ENCODE results near the gene IL37. TPM values are rescaled to one million over a fixed set of nuclear protein-coding genes. Genes with fewer than 3 reads are reported as not detected.

Gene IL37
- total RNA-seq, 1 donor from 2014 or later, result not detected

DNA sequence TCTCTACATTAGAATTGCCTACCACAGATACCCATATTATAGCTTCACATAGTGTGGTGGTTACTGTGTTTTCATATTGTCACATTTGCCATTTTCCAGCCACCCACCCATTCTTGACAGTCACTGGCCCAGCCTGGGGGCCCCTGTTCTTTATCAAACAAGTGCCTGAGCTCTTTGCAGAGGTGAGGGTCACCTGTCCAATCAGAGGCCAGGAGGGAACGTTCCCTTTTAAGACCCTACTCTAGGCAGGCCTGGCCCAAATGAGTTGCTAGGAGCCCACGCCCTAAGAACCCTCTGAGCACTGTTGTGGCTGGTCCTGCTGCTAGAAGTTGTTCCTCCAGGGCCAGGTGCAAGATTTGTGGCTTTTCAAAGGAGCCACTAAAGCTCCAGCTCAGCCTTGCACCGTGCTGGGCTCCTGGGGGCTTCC, 5.2 kb downstream of the IL37 start:
- no peaks in the 10 kb centered on the region for H3K36me3 ChIP-seq
- ATAC-seq, result no peak

DNA sequence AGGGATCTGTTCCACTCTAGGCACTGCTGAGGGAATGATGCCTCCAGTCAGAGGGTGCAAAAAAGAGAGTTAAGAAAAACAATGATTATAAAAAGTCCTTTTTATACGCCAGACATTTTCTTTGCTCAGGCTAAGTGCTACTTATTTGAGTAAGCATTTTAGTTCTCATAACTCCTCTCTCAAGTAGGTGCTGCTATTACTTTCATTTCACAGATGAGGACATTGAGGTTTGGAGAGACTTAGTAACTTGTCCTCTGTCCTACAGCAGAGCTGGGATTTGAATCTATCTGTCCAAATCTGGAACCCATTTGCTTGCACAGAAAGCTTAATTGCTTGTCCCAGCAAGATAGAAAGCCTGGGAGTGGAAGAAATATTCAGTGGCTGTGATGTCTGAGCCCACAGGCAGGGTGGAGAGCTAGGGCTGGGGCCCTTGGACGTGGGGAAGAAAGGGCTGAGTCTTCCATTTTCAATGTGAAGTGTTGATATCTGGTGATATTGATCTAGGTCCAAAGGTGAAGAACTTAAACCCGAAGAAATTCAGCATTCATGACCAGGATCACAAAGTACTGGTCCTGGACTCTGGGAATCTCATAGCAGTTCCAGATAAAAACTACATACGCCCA, 5.8 kb downstream of the IL37 start:
- Histone ChIP-seq H3K27me3 (no peaks in the 10 kb centered on the region), H3K9me3 (no peaks in the 10 kb centered on the region), H3K4me1 (no peaks in the 10 kb centered on the region), H3K27ac (no peak overlapping the region), H3K4me3 (no peak overlapping the region), H3K36me3 (no peaks in the 10 kb centered on the region)
- intact Hi-C loops (cut with DNase I), result no loop called here
- TF ChIP-seq, protein P1, sequence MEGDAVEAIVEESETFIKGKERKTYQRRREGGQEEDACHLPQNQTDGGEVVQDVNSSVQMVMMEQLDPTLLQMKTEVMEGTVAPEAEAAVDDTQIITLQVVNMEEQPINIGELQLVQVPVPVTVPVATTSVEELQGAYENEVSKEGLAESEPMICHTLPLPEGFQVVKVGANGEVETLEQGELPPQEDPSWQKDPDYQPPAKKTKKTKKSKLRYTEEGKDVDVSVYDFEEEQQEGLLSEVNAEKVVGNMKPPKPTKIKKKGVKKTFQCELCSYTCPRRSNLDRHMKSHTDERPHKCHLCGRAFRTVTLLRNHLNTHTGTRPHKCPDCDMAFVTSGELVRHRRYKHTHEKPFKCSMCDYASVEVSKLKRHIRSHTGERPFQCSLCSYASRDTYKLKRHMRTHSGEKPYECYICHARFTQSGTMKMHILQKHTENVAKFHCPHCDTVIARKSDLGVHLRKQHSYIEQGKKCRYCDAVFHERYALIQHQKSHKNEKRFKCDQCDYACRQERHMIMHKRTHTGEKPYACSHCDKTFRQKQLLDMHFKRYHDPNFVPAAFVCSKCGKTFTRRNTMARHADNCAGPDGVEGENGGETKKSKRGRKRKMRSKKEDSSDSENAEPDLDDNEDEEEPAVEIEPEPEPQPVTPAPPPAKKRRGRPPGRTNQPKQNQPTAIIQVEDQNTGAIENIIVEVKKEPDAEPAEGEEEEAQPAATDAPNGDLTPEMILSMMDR (IDR thresholded peaks at IDR 0.05), result no peak
- DNase-seq, result no peak
- ATAC-seq, result no peak

More for the DNA sequence above, 5.2 kb downstream of the IL37 start:
- intact Hi-C loops (cut with DNase I), result no loop called here
- Histone ChIP-seq H3K27ac (no peak overlapping the region), H3K4me1 (no peaks in the 10 kb centered on the region), H3K27me3 (no peaks in the 10 kb centered on the region), H3K4me3 (no peak overlapping the region), H3K9me3 (no peaks in the 10 kb centered on the region)
- DNase-seq, result no peak
- TF ChIP-seq, protein P1 (IDR thresholded peaks at IDR 0.05), result no peak

DNA sequence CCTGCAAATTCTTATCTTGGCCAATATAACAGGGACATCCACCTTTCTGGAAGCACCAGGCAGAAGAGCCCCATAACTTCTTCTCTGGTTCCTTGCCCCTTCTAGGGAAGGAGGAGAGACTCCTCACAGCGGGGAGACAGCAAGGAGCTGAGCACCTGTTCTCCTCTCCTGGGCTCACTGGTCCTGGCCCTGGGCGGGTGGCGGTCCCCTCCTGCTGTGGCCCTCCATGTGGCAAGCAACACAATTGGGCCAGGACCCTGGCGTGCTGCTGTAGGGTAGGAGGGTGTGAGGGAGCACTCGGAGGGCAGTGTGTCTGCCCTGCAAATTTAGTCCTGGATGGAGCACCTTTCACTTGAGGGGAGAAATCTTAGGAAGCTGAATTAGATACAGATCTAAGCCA, 6.9 kb downstream of the IL37 start:
- DNase-seq (no peak), ATAC-seq (no peak)
- no peaks in the 10 kb centered on the region for H3K9me3 ChIP-seq
- no peaks in the 10 kb centered on the region for H3K4me1 ChIP-seq
- intact Hi-C loops (cut with DNase I), result no loop called here
- H3K36me3 ChIP-seq, result no peaks in the 10 kb centered on the region
- TF ChIP-seq, protein P1 (IDR thresholded peaks at IDR 0.05), result no peak
- no peaks in the 10 kb centered on the region for H3K27me3 ChIP-seq
- H3K27ac ChIP-seq, result no peak overlapping the region
- no peak overlapping the region for H3K4me3 ChIP-seq

DNA sequence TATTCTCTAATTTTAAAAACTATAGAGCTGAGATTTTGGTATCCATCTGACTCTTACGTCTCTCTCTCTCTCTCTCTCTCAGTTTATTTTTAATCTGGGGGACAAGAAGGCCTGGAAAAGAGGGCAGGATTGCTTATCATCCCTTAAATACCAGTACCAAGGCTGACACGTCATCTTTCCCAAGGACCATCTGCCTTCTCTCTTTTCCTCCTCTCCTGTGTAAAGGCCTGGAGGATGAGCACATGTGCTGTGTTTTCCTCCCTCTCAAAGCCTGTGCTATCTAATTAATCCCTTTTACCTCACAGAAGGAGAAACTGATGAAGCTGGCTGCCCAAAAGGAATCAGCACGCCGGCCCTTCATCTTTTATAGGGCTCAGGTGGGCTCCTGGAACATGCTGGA, 7.3 kb downstream of the IL37 start:
- TF ChIP-seq, protein P1 (IDR thresholded peaks at IDR 0.05), result no peak
- ATAC-seq (no peak), DNase-seq (no peak)
- no peak overlapping the region for H3K4me3 ChIP-seq
- no peaks in the 10 kb centered on the region for H3K27me3 ChIP-seq
- no peaks in the 10 kb centered on the region for H3K4me1 ChIP-seq
- H3K36me3 ChIP-seq, result no peaks in the 10 kb centered on the region
- intact Hi-C loops (cut with DNase I), result no loop called here
- no peak overlapping the region for H3K27ac ChIP-seq
- no peaks in the 10 kb centered on the region for H3K9me3 ChIP-seq

DNA sequence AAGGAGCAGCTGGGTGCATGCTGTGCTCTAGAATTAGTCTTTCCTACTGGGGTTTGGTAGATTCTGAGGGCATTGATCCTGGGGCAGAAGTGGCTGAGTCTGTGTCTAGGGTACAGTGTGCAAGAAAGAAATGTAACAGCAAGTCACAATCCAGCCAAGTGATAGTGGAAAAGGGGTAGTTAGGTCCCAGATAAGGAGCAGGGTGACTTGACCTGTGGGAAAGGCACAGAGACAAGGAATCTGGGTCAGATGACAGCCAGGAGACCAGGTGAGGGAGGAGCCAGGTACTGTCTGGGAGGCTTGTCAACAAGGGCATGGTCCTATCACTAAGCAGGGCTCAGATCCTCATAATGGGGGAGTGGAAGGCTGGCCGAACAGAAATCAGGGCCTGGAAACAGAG, 8.1 kb downstream of the IL37 start:
- ATAC-seq (no peak), DNase-seq (no peak)
- Histone ChIP-seq H3K4me3 (no peak overlapping the region), H3K27me3 (no peaks in the 10 kb centered on the region), H3K9me3 (no peaks in the 10 kb centered on the region), H3K4me1 (no peaks in the 10 kb centered on the region), H3K36me3 (no peaks in the 10 kb centered on the region), H3K27ac (no peak overlapping the region)
- intact Hi-C loops (cut with DNase I), result no loop called here
- TF ChIP-seq, protein P1 (IDR thresholded peaks at IDR 0.05), result no peak
